HG03457 (cell line): Measurements from ENCODE around the gene ADGRG6.

Experiments
- ATAC-seq: cut with Tn5 transposase; IDR thresholded peaks from one replicate; pipeline ENCODE4 v1.9.1; 2021; ENCODE audit warnings: moderate number of reproducible peaks; ENCODE audit not compliant: unreplicated experiment

The ADGRG6 gene

DNA sequence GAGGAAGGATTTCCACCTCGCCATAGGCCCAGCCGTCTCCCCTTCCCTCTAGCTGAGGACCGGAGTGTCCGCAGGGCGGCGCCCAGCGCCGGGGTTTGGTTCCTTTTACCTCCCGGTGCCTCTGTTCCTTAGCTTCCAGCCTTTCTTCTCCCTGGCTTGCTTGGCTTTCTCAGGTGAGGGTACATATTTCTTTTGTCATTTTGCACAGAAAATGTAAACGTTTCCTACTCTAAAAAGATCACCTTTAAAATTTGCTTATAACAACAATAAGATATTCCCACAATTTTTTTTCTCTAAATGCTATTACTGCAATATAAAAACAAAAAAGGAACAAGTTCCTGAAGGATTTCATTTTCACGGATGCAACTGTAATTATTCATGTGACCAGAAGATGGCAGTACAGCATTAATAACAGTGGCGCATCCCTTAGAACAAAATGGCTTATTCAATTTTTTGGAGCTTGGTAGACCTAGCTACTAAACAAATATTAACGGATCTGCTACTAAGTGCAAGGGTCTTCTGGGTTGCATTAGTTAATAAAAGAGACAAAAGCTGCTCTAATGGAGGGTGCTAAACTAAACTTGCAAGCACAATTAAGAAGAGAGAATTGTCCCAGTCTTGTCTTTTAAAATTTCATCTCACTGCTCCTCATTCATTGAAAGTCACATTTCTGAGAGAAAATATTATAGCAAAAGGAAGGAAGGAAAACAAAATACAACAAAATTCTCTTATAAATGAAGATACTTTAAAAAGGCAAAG is 172.9 kb downstream of the ADGRG6 start:
- ATAC-seq: no peak

DNA sequence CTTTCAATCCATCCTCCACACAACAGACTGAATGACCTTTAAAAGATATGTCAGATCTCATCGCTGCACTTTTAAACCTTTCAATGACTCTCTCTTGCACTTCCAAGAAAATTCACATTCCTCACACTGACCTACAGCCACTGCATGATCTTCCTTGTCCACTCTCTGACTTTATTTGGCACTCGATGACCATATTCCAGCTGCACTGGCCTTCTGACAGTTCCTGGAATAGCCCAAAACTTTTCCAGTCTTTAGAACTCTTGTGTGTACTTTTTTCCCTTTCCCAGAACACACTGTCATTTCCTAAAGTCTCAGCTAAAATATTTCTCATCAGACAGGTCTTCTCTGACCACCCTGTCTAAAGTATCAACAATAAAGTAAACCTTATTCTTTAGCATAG is 174.6 kb downstream of the ADGRG6 start:
- no peak for ATAC-seq

DNA sequence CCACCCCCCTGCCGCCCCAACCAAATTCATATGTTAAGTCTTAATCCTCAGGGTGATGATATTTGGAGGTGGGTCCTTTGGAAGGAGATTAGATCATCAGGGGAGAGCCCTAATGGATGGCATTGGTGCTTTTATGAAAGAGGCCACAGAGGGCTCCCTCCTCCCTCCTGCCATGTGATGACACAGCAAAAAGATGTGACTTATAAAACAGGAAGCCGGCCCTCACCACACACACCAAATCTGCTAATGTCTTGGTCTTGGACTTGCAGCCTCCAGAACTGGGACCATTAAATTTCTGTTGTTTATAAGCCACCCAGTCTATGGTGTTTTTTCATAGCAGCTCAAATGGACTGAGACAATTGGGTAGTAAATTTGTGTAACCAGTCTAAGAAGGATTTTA is 176.3 kb downstream of the ADGRG6 start:
- ATAC-seq: no peak

DNA sequence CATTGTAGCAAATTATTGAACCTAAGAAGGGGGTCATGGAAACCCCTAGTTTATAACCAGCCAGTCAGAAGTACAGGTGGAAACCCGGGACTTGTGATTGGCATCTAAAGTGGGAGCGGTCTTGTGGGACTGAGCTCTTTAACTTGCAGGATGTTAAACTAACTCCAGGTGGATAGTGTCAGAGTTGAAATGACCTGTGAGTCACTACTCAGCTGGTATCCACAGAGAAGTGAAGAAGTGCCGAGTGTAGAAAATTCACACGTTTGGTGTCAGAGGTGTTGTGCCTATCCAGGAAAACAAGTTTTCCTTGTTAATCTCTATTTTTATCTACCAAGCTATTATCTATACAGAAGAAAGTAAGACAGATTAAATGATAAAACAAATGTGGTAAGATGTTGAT is 179.7 kb downstream of the ADGRG6 start:
- ATAC-seq: no peak

DNA sequence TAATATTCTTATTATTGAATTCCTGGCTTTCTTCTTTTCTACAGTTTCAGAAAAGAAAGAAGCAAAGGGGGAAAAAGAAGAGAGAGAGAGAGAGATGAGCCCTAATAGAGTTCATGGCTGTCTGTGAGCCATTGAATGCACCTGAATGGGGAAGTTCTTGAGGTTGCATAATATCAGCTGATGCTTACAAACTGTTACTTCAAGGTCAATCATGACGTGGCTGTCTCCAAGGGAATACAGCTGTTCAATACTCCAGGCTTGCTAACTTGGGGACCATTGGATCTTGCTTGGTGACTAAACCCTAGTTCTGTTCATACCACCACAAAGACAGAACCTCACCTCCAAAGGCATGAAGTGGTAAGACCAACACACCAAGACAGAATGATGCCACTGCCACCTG is 180.4 kb downstream of the ADGRG6 start:
- no peak for ATAC-seq

DNA sequence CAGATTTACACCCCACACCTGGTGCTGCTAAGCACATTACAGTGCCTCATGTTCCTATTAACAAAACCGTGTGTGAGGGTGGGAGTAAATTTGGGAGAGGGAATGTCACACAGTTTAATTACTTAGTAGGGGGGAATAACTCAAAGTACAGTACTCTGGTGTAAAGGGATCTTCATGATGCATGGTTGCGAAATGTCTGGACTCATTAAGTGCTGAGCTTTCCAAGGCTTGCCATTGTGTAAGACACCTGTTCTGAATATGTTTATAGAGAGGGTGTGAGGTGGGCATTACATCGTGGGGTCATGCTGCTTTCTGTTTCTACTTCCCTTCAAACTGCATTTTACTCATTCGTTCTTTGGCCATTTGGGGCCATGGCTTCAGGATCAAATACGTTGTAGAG is 181.2 kb downstream of the ADGRG6 start:
- no peak for ATAC-seq

DNA sequence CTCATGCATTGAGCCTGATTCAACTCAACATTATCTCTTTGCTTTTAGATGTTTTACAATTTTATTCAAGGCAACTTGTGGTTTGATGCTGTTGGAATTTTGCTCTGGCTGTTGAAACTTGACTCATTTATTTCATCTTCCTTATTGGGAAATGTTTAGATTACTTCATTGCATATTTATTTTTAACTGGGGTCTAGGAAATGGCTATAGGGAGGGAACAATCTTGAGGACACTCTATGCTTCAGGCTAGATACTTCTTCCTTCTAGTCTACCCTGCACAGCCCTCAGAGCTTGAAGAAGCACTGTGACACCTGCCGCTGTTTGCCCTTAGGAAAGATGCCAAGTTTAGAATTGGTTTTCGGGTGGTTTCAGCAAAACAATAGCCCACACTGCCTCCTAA is 183.4 kb downstream of the ADGRG6 start:
- ATAC-seq: no peak

DNA sequence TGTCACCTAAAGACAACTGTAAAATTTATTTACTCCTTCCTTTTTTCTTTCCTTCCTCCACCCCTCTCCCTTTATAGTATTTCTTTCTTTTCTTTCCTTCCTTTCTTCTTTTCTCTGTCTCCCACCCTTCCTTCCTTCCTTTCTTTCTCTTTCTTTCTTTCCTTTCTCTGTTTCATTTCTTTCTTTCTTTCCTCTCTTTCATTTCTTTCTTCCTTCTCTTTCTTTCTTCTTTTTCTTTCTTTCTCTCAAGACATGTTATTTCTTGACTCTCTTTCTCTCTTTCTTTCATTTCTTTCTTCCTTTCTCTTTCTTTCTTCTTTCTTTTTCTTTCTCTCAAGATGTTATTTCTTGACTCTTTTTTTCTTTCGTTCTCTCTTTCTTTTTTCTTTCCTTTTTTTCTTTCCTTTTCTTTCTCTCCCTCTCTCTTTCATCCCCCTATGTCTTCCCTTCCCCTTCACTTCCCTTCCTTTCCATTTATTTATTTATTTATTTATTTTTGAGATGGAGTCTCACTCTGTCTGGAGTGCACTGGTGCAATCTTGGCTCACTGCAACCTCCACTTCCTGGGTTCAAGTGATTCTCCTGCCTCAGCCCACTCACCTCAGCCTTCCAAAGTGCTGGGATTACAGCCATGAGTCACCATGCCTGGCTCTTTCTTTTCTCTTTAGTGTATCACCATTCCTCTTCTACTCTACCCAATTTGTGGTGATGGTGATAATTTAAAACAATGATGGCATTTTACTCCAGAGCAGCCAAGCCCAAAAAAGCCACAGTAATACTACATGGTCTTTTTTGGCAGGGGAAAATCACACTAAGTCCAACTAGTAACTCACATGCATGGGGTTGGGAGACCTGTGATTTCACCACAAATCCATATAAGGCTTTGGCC is 188.2 kb downstream of the ADGRG6 start:
- ATAC-seq: no peak
